ENCODE results near the gene ITSN1. TPM values are rescaled to one million over a fixed set of nuclear protein-coding genes. Genes with fewer than 3 reads are reported as not detected.

ITSN1 gene
- total RNA-seq, 1 experiment from 2014 or later: 50.3 TPM

GRCh38 chr21:33897739-33898138, 255.4 kb downstream of the ITSN1 start:
- BruUV-seq (replicated peaks): no TSS peak
- Histone ChIP-seq H3K27me3 (ENCODE audit: control insufficient read depth, insufficient read depth, low read length) (no peaks in the 10 kb centered on the region), H3K9me3 (ENCODE audit: control insufficient read depth, insufficient read depth, low read depth, low read length) (no peaks in the 10 kb centered on the region), H3K36me3 (ENCODE audit: control insufficient read depth, insufficient read depth, low read length) (no peaks in the 10 kb centered on the region), H3K4me3 (ENCODE audit: low read depth in 2 of 2, low read length in 2 of 2) (no peak overlapping the region), H3K27ac (ENCODE audit: low read length) (no peak overlapping the region), H3K4me1 (ENCODE audit: control insufficient read depth, insufficient read depth, low read length) (no peaks in the 10 kb centered on the region; the same call in 1 of the 2 replicates)
- ATAC-seq (no peak), DNase-seq (ENCODE audit: low read depth, low spot score) (no peak)
- in situ Hi-C loops (cut with HindIII; ENCODE audit: low pct_unique_long_range_greater_than_20kb, low sequenced_read_pairs) (no loop called here), intact Hi-C loops (cut with micrococcal nuclease; ENCODE audit: unreplicated experiment) (no loop called here)
- ChIA-PET POLR2A (no interaction called here), CTCF (no interaction called here)
- TF ChIP-seq SIN3A (IDR thresholded peaks at IDR 0.05; ENCODE audit: borderline replicate concordance, insufficient read depth, low read depth, low read length) (no peak), POLR2AphosphoS5 (IDR thresholded peaks at IDR 0.05; ENCODE audit: low read depth, low read length) (no peak), TCF7L2 (IDR thresholded peaks at IDR 0.05; ENCODE audit: low read depth, low read length) (no peak)
- TF ChIP-seq, protein P1, sequence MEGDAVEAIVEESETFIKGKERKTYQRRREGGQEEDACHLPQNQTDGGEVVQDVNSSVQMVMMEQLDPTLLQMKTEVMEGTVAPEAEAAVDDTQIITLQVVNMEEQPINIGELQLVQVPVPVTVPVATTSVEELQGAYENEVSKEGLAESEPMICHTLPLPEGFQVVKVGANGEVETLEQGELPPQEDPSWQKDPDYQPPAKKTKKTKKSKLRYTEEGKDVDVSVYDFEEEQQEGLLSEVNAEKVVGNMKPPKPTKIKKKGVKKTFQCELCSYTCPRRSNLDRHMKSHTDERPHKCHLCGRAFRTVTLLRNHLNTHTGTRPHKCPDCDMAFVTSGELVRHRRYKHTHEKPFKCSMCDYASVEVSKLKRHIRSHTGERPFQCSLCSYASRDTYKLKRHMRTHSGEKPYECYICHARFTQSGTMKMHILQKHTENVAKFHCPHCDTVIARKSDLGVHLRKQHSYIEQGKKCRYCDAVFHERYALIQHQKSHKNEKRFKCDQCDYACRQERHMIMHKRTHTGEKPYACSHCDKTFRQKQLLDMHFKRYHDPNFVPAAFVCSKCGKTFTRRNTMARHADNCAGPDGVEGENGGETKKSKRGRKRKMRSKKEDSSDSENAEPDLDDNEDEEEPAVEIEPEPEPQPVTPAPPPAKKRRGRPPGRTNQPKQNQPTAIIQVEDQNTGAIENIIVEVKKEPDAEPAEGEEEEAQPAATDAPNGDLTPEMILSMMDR (IDR thresholded peaks at IDR 0.05): no peak
- TF ChIP-seq, protein P2, sequence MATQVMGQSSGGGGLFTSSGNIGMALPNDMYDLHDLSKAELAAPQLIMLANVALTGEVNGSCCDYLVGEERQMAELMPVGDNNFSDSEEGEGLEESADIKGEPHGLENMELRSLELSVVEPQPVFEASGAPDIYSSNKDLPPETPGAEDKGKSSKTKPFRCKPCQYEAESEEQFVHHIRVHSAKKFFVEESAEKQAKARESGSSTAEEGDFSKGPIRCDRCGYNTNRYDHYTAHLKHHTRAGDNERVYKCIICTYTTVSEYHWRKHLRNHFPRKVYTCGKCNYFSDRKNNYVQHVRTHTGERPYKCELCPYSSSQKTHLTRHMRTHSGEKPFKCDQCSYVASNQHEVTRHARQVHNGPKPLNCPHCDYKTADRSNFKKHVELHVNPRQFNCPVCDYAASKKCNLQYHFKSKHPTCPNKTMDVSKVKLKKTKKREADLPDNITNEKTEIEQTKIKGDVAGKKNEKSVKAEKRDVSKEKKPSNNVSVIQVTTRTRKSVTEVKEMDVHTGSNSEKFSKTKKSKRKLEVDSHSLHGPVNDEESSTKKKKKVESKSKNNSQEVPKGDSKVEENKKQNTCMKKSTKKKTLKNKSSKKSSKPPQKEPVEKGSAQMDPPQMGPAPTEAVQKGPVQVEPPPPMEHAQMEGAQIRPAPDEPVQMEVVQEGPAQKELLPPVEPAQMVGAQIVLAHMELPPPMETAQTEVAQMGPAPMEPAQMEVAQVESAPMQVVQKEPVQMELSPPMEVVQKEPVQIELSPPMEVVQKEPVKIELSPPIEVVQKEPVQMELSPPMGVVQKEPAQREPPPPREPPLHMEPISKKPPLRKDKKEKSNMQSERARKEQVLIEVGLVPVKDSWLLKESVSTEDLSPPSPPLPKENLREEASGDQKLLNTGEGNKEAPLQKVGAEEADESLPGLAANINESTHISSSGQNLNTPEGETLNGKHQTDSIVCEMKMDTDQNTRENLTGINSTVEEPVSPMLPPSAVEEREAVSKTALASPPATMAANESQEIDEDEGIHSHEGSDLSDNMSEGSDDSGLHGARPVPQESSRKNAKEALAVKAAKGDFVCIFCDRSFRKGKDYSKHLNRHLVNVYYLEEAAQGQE (IDR thresholded peaks at IDR 0.05; ENCODE audit: insufficient read depth in 1 of 2, low read depth in 2 of 2, low read length in 1 of 2): no peak

DNA sequence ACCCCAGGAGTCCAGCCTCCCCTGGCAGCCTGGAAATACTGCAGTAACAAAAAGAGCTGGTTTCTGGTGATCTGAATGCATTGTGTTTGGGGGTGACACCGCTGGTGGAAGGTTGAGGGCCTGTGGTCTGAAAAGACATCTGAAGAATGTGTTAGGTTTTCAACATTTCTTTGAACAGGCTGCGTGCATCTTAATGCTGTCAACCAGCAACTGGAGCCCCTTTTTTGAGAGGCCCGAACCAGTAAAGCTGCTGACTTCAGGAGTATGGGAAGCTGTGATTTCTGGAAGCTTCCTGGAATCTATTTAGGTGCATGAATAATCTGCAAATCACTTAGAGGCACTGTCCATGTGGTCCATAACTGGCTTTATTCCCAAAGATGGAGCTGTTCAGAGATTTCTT, 256.3 kb downstream of the ITSN1 start:
- BruUV-seq (replicated peaks): no TSS peak
- H3K9me3 ChIP-seq (ENCODE audit: control insufficient read depth, insufficient read depth, low read depth, low read length): no peaks in the 10 kb centered on the region
- no peaks in the 10 kb centered on the region for H3K27me3 ChIP-seq (ENCODE audit: control insufficient read depth, insufficient read depth, low read length)
- peaks cover 2% of the 10 kb centered on the region for H3K36me3 ChIP-seq (ENCODE audit: control insufficient read depth, insufficient read depth, low read length)
- H3K4me1 ChIP-seq (ENCODE audit: control insufficient read depth, insufficient read depth, low read length): no peaks in the 10 kb centered on the region; the same call in 1 of the 2 replicates
- in situ Hi-C loops (cut with HindIII; ENCODE audit: low pct_unique_long_range_greater_than_20kb, low sequenced_read_pairs): no loop called here
- intact Hi-C loops (cut with micrococcal nuclease; ENCODE audit: unreplicated experiment): no loop called here
- no peak for ATAC-seq
- no peak overlapping the region for H3K4me3 ChIP-seq (ENCODE audit: low read depth in 2 of 2, low read length in 2 of 2)
- DNase-seq (ENCODE audit: low read depth, low spot score): no peak
- CTCF ChIA-PET: interaction anchor here (0.8 kb wide), 1 partner anchor 310 kb away, joined by 3 read pairs; the partner anchor contains the start of gene DONSON
- TF ChIP-seq, protein P1 (IDR thresholded peaks at IDR 0.05): no peak
- TF ChIP-seq TCF7L2 (IDR thresholded peaks at IDR 0.05; ENCODE audit: low read depth, low read length) (no peak), SIN3A (IDR thresholded peaks at IDR 0.05; ENCODE audit: borderline replicate concordance, insufficient read depth, low read depth, low read length) (no peak), POLR2AphosphoS5 (IDR thresholded peaks at IDR 0.05; ENCODE audit: low read depth, low read length) (no peak)
- TF ChIP-seq, protein P2 (IDR thresholded peaks at IDR 0.05; ENCODE audit: insufficient read depth in 1 of 2, low read depth in 2 of 2, low read length in 1 of 2): no peak
- no peak overlapping the region for H3K27ac ChIP-seq (ENCODE audit: low read length)
- POLR2A ChIA-PET: no interaction called here
